B cell (primary cell): Measurements from ENCODE around the gene PLSCR5.

ENCODE experiments used
- CTCF ChIP-seq: fragments of 200-600 bp; IDR thresholded peaks from one replicate; pipeline ENCODE4 v1.8.0; 2022; ENCODE audit warnings: antibody characterized with exemption, mild to moderate bottlenecking
- EZH2 ChIP-seq: IDR thresholded peaks from 2 replicates; pipeline ENCODE4 v1.6.1; 2012; ENCODE audit warnings: borderline replicate concordance, low read depth, mild to moderate bottlenecking, moderate library complexity, low read length; ENCODE audit not compliant: insufficient read depth, poor library complexity, severe bottlenecking

GRCh38 chr3:146540236-146540635, 64.9 kb downstream of the PLSCR5 start:
- no peak for TF ChIP-seq CTCF
- TF ChIP-seq EZH2 = no peak
